Measurements from ENCODE around the gene S100A3.
"Not testable (repeated sequence)": the region's sequence is repeated elsewhere in the genome, so short reads cannot be mapped to it uniquely, and the experiment has no call there.

GRCh38 chr1:153583514-153583913 is 34.5 kb upstream of the S100A3 start:
- TF ChIP-seq CTCF, POLR2A, EP300 (IDR thresholded peaks at IDR 0.05): not testable (repeated sequence)
